Measurements from ENCODE around the gene PSD4.

DNA sequence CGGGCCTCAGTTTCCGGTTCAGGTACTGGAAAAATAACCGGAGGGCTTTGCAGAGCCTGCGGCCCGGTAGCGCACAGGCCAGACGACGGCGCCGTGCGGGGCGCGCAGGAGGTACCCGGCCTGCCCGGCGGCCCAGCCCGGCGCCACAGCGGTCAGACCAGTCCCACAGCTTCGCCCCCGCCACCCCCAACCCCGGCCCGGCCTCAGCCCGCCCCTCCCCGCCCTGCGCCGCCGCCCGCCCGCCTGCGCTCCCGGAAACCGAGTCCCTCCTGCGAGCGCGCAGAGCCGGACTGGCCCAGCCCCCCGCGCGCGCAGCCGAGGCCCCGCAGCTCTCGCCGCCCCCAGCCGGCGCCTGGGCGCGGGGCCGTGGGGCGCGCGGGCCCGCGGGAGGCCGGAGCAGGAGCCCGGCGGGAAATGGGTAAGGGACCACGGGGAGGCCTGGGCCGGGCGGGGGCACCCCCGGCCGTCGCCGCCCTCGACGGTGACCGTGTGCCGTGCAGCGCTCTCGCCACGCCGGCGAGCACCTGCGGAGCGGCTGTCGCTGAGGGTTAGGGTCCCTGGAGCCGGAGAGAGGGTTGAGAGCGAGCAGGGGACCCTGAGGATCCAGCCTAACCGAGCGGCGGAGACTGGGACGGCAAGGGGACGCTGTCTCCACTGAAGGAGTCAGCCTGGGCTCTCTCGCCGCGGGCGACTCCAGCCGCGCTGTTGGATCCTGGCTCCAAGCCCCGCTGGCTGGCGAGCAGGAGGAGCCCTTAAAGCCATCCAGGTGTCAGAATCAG is 16.5 kb upstream of the PSD4 start:
- TF ChIP-seq CTCF (IDR thresholded peaks at IDR 0.05): no peak
- TF ChIP-seq POLR2A (IDR thresholded peaks at IDR 0.05): no peak
- TF ChIP-seq POLR2AphosphoS5 (IDR thresholded peaks at IDR 0.05): no peak
- no peak for TF ChIP-seq EP300 (IDR thresholded peaks at IDR 0.05)
